Measurements from ENCODE around the gene SMARCD2. TPM values are rescaled to one million over a fixed set of nuclear protein-coding genes. Genes with fewer than 3 reads are reported as not detected.

The SMARCD2 gene
- polyA plus RNA-seq, 1 donor from 2014 or later: 33.2 TPM

- no peaks in the 10 kb centered on the region for H3K36me3 ChIP-seq (ENCODE audit: insufficient read depth, low read length)
- no peaks in the 10 kb centered on the region for H3K9me3 ChIP-seq (ENCODE audit: low read length)
- no peak overlapping the region for H3K27ac ChIP-seq (ENCODE audit: low read length)
- TF ChIP-seq CTCF (IDR thresholded peaks at IDR 0.05; ENCODE audit: poor library complexity, severe bottlenecking) (no peak), TAF1 (IDR thresholded peaks at IDR 0.05; ENCODE audit: low read depth) (no peak), RAD21 (conservative IDR thresholded peaks at IDR 0.05) (no peak), REST (IDR thresholded peaks at IDR 0.05; ENCODE audit: borderline replicate concordance) (no peak), EP300 (conservative IDR thresholded peaks at IDR 0.05; ENCODE audit: poor library complexity, severe bottlenecking) (no peak), MXI1 (conservative IDR thresholded peaks at IDR 0.05; ENCODE audit: poor library complexity, severe bottlenecking) (no peak), EZH2 (IDR thresholded peaks at IDR 0.05; ENCODE audit: borderline replicate concordance, insufficient read depth, low read length, poor library complexity, severe bottlenecking) (no peak), SMC3 (conservative IDR thresholded peaks at IDR 0.05; ENCODE audit: poor library complexity) (no peak), POLR2AphosphoS5 (IDR thresholded peaks at IDR 0.05) (no peak)
- H3K4me2 ChIP-seq (ENCODE audit: low read length): no peak overlapping the region
- H3K9ac ChIP-seq (ENCODE audit: low read length): no peak overlapping the region
- no peaks in the 10 kb centered on the region for H4K20me1 ChIP-seq (ENCODE audit: insufficient read depth)
- no peaks in the 10 kb centered on the region for H3F3A ChIP-seq (ENCODE audit: insufficient read depth, low read length, poor library complexity, severe bottlenecking)
- H2AFZ ChIP-seq (ENCODE audit: low read depth, low read length): no peak overlapping the region
- no peak overlapping the region for H3K4me3 ChIP-seq (ENCODE audit: low read length)
- H3K9me2 ChIP-seq (ENCODE audit: insufficient read depth, low read length): no peaks in the 10 kb centered on the region
- H3K27me3 ChIP-seq (ENCODE audit: insufficient read depth, low read depth, low read length): no peaks in the 10 kb centered on the region
- H3K79me2 ChIP-seq (replicated peaks; ENCODE audit: insufficient read depth, low read length): no peaks in the 10 kb centered on the region
Measured at GRCh38 chr17:63854709-63855108, 12.2 kb upstream of the SMARCD2 start.

GRCh38 chr17:63853260-63853659 lies 10.8 kb upstream of the SMARCD2 start:
- Histone ChIP-seq H3K36me3 (ENCODE audit: insufficient read depth, low read length) (no peaks in the 10 kb centered on the region), H3K27me3 (ENCODE audit: insufficient read depth, low read depth, low read length) (no peaks in the 10 kb centered on the region), H3K4me2 (ENCODE audit: low read length) (no peak overlapping the region), H3K9me3 (ENCODE audit: low read length) (no peaks in the 10 kb centered on the region), H3K9ac (ENCODE audit: low read length) (no peak overlapping the region), H2AFZ (ENCODE audit: low read depth, low read length) (no peak overlapping the region), H3F3A (ENCODE audit: insufficient read depth, low read length, poor library complexity, severe bottlenecking) (no peaks in the 10 kb centered on the region), H3K9me2 (ENCODE audit: insufficient read depth, low read length) (no peaks in the 10 kb centered on the region), H3K79me2 (replicated peaks; ENCODE audit: insufficient read depth, low read length) (no peaks in the 10 kb centered on the region), H3K4me3 (ENCODE audit: low read length) (no peak overlapping the region), H4K20me1 (ENCODE audit: insufficient read depth) (no peaks in the 10 kb centered on the region), H3K27ac (ENCODE audit: low read length) (no peak overlapping the region)
- TF ChIP-seq REST (IDR thresholded peaks at IDR 0.05; ENCODE audit: borderline replicate concordance) (no peak), MXI1 (conservative IDR thresholded peaks at IDR 0.05; ENCODE audit: poor library complexity, severe bottlenecking) (no peak), RAD21 (conservative IDR thresholded peaks at IDR 0.05) (no peak), TAF1 (IDR thresholded peaks at IDR 0.05; ENCODE audit: low read depth) (no peak), EP300 (conservative IDR thresholded peaks at IDR 0.05; ENCODE audit: poor library complexity, severe bottlenecking) (no peak), EZH2 (IDR thresholded peaks at IDR 0.05; ENCODE audit: borderline replicate concordance, insufficient read depth, low read length, poor library complexity, severe bottlenecking) (no peak), SMC3 (conservative IDR thresholded peaks at IDR 0.05; ENCODE audit: poor library complexity) (no peak), CTCF (IDR thresholded peaks at IDR 0.05; ENCODE audit: poor library complexity, severe bottlenecking) (no peak), POLR2AphosphoS5 (IDR thresholded peaks at IDR 0.05) (no peak)

All from neural cell (in vitro differentiated cells).